ENCODE data around the gene SIGLEC6. TPM values are rescaled to one million over a fixed set of nuclear protein-coding genes. Genes with fewer than 3 reads are reported as not detected.
A peak's percentile ranks its signal among the peaks of the same experiment; 100 is the strongest.
"Not testable (repeated sequence)": the region's sequence is repeated elsewhere in the genome, so short reads cannot be mapped to it uniquely, and the experiment has no call there.

The SIGLEC6 gene
- total RNA-seq, 1 donor from 2014 or later, result not detected

DNA sequence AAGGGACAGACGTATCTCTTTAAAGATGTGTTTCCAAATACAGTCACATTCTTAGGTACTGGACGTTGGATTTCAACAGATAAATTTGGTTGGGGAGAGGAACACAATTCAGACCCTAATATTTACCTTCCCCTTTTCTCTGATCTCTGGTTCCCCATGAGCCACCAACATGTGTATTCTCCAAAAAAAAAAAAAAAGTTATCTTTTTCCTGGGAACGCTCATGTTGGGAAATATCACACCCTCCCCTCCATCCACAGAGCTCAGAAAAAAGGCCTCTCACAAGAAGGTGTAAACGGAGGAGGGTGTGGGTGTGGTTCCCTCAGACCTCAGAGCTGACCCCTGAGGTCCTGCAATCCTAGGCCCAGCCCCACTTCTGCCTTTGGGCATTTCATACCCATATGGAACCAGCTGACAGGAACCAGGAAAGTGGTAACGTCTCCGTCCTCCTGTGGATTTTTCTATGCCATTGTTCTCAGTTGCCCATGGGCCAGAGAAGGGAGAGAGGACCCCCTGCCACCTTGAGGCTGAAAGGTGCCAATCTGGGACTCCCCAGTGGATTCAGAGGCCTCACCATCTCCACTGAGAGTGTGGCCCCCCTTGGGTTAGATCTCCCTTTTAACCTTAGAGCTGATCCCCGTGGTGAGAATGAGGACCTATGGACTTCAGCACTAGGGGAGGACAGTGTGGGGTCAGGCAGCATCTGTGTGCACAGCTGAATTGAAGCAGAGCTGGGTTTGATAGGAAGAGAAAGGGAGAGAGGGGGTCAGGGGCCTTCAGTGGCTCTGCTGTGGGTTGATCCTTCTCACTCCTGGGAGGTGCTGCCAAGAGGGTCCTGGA lies 21.4 kb downstream of the SIGLEC6 start:
- no peak for DNase-seq (ENCODE audit: low spot score)

DNA sequence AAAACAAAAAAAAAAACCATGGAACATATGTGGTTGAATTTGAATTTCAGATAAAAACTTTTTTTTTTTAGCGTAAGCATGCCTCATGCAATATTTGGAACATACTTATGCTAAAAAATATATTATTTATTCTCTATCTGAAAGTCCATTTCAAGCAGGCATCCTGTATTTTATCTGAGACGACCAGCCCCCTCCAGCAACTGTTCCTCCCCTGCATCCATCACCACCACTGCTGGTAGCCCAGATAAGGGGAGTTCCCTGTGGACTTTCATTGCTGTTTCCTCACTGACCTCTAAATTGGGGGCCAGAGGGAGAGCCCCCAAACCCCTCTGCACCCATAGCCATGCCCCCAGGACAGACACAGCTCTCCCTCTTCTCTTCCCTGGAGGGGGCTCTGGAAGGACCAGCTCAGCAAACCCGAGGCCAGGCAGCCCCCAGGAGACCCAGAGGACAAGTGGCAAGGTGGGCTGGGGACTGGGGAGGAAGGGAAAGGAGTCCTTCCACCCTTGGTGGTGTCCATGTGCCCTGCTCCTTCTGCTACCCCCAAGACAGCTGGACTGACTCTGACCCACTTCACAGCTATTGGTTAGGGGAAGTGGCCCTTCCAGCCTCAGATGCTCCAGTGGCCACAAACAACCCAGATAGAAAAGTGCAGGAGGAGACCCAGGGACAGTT lies 23.3 kb downstream of the SIGLEC6 start:
- DNase-seq (ENCODE audit: low spot score), result no peak

DNA sequence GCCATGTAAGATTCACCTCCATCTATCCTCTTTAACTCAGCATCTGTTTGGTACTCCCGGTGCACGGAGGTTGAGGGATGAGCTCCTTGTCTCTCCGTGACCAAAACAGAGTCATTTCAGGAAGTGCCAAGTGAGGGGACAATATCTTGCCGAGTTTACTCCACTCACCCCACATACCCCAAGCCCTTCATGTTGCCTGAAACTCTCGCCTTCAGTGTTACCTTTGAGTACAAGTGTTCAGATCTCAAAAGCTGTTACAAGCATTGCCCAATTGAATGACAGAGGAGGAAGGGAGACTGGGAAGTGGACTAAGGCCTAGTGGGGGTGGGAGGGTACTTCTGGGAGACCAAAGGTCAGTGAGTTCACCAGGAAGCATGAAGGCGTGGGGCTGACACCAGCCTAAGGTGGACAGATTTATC lies 23.8 kb downstream of the SIGLEC6 start:
- no peak for DNase-seq (ENCODE audit: low spot score)

DNA sequence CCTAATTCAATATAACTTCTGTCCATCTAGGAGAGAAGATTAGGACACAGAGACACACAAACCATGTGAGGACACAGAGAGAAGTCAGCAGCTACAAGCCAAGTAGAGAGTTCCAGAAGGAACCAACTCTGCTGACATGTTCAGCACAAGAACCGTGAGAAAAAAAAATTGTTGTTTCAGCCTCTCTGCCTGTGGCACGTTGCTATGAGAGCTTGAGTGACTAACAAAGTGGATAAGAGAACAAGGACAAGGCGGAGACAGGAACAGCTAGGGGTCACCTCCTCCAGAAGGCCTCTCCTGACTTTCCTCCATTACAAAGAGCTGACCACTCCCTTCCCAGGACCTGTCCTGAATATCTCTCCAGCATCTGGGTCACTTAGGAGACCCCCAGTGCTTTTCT lies 24.3 kb downstream of the SIGLEC6 start:
- no peak for DNase-seq (ENCODE audit: low spot score)

DNA sequence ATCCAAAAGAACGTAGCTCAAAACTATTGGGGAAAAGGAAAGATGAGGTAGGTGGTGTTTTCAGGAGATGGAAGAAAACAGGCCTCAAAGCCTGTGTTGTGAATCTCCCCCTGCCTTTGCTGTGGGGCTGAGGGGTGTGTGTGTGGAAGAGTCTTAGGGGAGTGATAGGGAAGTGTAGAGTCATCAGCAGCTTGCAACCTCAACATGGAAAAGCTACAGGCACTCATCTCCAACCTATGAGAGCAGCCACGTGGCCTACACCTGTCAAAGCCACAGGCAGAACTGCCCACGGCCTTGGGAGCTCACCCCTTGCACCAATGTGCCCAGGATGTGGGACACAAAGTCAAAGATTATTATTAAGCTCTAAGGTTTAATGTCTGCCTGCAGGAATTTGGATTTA lies 25.6 kb downstream of the SIGLEC6 start:
- no peak for DNase-seq (ENCODE audit: low spot score)

DNA sequence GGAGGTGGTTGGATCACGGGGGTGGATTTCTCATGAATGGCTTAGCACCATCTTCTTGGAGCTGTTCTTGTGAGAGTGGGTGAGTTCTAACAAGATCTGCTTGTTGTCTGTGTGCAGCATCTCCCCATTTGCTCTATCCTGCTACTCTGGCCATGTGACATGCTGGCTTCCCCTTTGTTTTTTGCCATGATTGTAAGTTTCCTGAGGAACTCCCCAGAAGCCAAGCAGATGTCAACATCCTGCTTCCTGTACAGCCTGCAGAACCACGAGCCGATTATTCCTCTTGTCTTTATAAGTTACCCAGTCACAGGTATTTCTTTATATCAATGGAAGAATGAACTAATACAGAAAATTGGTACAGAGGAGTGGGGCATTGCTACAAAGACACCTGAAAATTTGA lies 27.6 kb downstream of the SIGLEC6 start:
- DNase-seq (ENCODE audit: low spot score), result no peak

DNA sequence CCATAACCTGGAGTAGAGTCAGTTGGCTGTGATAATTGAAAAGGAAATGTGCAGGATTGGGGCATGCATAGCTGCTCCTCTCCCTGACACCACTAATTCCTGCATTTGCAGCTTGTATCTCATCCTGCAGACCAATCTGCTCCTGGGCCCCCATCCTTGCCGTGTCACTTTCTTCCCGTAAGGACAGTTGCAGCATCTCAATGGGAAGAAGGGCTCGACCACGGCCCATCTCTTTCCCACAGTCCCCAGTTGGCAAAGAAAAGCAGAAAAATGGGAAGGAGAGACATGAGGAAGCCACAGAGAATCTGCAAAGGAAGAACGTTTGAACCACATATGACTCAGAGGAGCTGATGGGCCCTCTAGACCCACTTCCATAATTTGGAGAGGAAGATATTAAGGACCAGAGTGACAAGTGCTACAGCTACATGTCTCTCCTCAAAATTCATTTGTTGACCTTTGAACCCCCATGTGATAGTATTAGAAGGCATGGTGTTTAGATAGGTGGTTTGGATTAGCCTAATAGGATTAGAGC lies 28.1 kb downstream of the SIGLEC6 start:
- no peak for DNase-seq (ENCODE audit: low spot score)

DNA sequence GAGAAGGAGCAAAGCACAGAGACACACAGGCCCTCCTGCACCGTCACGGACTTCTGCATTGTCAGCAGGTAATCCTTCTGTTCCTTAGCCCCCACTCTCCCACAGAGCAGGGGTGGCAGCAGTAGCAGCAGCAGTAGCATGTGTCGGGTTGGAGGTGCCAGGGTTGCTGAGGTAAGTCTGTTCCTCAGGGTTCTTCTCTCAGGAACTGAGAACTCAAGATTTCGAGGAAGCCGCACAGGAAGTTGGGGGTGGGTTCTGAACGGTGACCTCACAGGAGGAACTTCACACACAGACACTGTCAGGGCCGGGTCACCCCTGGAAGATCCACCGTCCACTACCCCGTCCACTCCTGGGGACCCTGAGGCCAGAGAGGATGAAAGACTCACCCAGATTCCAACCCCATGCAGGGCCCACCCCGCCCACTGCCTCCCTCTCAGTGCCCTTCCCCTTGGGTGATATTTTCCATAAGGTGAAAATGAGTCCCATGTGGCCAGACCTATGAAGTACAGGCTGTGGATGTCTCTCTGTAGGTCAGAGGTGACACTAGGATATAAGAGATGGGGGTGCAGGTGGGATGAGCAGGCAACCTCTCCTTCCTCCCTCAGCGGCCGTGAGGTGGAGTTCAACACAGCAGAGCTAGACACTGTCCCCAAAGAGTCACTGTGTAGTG lies 29.7 kb downstream of the SIGLEC6 start, which contains the start of gene SIGLEC12:
Gene SIGLEC12, minus strand, starts transcription at position 207 of the 670 bp plus-strand sequence. Its CDS starts 67 bp downstream, at position 140.
- DNase-seq (ENCODE audit: low spot score), result peak; percentile 26

DNA sequence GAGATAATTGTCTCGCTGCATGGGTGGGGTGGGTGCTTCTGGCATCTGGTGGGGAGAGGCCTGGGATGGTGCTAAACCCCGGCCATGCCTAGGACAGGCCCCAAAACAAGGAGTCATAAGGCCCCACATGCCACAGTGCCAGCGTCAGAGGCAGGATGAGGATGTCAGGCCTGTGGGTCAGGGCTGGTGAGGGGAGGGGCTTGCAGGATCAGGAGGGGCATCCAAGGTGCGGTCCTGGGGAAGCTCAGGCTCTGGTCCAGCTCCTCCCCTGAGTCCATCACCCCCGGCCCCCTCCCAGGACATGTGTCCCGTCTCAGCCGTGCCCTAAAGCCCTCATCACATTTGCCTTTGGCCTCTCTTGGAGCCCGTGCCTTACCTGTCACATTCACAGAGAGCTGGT lies 30.5 kb downstream of the SIGLEC6 start:
- not testable (repeated sequence) for DNase-seq (ENCODE audit: low spot score)

DNA sequence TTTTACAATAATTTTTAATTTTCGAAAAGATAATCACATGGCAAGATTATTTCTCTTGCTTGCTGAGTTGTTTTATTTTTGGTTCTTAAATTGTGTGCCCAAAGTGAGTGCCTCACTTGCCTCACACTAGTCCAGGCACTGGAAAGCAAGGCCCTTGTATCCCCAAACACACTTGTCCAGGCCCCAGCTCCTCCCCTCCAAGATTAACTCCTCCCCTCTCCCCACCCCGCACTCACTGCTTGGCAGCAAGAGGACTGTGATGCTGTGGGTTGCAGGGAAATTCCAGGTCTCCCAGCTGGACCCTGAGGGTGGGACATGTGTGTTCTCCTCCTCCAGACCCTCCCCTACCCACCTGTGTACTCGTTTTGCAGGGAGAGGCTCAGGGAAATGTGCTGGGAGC lies 33.8 kb downstream of the SIGLEC6 start:
- no peak for DNase-seq (ENCODE audit: low spot score)

DNA sequence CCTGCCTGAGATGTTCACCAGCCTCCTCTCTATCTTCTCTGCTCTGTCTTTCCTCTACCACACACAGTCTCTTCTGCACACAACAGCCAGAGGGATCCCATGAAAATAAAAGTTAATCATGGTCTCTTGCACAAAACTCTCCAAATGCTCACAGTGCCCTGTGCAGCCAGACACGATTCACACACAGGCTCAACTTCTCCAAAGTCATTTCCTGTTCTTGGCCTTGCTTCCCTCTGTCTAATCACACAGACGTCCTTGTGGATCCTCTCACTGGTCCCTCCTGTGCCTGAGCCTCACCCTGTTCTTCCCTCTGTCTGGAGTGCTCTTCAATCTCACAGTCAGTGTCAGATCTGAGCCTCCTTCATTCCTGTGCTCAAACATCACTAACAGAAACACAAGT lies 37.7 kb downstream of the SIGLEC6 start:
- no peak for DNase-seq (ENCODE audit: low spot score)

DNA sequence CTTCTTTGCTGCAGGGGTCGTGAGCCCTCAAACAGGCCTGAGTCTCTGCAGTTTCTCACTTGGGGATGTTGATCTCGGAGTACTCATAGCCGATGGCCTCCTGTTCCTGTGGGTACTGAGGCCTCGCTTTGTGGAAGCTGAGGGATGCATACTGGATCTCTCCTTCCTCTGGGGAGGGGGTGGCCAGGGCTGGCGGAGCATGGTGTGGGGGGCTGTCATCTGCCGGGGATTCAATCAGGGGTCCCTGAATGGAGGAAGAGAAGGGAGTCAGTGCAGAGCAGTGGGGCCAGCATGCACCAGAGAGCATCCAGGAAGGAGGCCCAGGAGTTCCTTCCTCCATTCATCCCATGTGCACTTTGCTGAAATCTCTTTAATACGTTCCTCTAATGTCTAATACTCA lies 39.9 kb downstream of the SIGLEC6 start:
- no peak for DNase-seq (ENCODE audit: low spot score)

DNA sequence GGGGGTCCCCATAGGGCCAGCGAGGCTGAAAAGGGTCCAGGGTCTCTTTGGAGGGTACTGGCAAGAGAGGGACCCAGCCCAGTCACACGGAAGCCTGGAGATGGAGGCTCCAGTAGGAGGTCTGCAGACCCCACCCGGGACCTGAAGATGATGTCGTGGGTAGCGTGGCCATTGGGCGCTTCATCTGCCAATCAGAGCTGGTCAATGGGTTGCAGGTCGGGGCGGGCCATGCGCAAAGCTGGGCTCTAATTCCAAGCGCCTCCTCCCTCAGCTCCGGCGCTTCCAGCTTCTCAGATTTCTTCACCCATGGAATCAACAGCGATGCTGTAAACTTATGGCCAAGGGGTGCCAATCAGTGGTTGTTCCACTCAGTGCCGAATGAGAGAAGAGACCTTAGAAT lies 40.8 kb downstream of the SIGLEC6 start:
- no peak for DNase-seq (ENCODE audit: low spot score)

DNA sequence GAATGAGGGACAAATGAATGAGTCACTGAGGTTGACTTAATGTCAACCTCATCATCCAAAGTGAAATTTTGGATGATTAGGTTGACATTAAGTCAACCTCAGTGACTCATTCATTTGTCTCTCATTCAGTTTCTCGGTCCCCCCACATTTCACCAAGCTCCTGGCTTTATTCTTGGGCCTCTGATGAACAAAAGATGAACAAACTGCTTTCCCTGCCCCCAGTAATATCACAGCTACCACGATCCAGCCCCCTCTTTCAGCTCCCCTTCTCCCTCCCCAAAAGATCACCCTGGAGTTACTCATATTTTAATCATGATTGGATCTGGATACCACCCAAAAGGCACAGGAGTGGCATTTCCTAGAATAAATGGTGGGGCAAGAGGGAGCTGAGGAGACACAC lies 42.4 kb downstream of the SIGLEC6 start:
- DNase-seq (ENCODE audit: low spot score), result no peak

DNA sequence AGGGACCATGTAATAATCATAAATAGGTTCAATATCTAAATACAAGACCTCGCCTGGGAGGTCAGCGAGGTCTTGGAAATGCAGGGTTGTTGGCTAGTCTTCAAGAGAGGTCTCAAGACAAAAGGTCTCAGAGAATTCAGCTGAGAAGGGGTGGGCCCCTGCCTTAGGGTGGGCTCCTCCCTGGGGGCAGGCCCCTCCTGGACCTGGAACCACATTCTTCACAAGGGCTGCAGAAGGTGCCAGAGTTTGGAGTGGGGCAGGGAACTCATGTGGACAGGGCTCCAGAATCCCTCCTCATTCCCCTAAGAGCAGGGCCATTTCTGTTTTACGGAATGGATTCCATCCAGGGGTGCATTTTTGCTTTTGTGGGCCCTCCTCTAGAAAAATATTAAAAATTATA lies 43.0 kb downstream of the SIGLEC6 start:
- DNase-seq (ENCODE audit: low spot score), result no peak

DNA sequence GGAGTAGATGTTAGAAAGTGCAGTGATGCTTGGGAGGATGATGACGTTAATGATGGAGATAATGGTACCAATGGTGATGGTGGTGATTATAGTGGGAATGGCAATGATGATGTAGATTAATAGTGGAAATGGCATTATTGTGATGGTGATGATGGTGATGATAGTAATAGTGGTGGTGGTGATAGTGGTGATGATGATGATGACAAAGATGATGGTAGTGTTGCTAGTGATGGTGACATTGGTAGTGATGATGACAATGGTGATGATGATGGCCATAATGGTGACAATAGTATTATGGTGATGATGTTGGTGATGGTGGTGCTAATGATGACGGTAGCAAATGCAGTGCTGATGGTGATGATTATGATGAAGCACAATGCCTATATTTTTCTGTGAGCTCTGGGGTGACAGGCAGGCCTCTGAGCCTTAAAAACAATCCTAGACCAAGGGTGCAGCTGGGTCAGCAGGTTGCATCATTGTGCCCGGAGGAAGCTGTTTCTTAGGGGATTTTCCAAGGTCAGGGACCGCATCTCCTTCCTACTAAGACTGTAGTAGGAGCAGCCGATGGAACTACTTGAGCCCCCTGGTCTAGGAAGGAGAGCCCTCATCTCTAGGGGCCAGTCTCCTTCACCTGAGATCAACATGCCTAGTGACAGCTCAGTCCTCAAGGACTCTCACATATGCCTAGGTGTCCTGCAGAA lies 45.4 kb downstream of the SIGLEC6 start:
- no peak for DNase-seq (ENCODE audit: low spot score)

DNA sequence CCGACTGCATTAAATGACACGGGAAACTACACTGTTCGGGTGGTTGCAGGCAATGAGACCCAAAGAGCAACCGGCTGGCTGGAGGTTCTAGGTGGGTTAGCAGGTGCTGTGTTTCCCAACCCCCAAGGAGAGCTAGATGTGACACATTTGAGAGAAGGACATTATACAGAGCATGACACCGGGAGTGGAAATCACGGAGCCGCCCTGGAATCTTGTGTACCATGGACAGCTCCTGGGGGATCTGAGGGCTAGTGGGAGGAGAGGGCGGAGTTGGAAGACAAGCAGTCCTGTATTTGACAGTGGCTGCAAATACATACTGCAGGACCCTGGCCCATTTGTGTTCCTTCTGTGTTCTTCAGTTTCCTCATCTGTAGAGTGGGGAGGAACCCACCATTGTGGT lies 50.9 kb downstream of the SIGLEC6 start:
- no peak for DNase-seq (ENCODE audit: low spot score)

DNA sequence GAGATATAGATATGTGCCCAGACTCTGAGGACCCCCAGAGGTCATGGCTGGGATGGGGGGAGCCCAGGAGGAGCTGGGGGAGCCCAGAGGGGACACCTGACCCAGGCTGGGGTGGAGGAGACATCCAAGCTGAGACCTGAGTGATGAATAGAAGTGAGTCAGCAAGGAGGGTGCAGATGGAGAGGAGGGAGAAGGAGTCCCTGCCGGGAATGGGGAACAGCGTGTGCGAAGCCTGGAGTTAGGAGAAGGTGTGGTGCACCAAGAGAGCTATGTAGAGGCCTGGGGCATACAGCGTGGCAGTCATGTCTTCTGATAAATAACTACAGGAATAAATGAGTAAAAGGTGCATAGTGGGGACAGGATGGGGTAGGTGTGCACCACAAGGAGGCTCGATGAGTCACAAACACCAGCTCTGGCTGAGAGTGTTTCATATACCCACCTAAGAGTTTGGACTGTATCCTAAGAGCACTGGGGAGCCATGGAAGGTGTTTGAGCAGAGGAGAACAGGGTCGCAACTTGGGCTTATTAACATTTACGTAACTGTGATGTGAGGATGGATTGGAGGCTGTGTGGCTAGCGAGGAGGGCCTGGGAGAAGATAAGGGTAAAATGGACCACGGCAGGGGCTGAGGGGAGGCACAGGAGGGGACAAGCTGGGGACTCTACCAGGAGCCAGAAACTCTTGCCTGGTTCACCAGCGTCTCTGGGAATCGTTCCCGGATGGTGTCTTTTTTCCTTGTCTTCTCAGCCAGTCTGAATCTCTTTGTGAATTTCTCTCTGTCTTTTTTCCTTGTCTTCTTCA lies 51.7 kb downstream of the SIGLEC6 start:
- no peak for DNase-seq (ENCODE audit: low spot score)

DNA sequence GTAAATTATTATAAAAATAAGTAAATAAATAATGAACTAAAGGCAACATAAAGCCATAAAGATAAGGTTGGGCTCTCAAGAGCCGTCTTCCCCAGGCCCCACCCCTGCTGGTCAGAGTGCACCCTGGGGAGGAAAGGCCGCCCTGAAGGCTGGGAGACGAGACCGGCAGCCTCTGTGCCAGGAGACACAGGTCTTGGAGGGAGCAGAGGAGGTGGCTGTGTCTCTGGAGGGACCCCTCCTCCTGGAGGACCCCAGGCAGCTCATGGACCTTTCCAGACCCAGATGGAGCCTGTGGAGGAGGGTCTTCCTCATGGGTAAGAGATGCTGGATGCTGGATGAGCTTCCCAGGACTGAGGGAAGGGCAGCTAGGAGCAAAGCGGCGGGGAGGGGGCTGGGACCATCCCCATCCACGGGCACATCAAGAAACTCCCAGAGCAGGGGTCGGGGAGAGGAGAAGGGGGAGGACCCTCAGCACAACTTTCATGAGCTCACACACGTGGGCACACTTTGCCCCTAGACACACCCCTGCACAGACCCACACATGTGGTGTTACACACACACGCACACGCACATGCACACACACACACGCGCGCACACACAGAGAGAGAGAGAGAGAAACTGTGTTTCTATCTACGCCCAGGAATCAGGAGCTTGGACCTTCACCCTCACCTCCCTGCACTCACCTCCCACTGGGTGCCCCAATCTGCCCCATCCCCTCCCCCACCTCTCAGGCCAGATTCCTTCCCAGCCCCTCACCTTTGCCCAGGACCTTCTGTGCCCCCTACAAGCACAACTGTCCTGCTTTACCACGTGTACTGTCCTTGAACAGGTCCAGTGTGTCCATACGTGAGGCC lies 52.9 kb downstream of the SIGLEC6 start, which contains the start of gene CEACAM18:
Gene CEACAM18, plus strand, starts transcription at position 159 of the 854 bp plus-strand sequence.
- no peak for DNase-seq (ENCODE audit: low spot score)

DNA sequence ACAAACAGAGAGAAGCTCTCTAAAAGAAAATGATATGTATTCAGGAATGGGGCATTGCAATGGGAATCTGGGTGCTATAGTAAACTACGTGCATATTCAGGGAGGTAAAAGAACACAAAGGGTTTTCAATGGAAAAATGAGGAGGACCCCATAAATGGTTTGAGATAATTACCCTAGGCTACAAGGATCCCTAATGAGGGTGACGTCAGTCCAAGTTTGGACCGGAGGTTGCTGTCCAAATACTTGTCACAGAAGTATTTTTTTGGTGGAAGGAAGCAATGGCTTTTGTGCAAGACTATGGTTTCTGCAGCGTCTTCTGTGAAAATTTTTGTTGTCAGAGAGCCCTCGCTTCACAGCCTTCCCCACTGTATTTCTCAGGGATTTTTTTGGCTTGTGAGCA lies 54.1 kb downstream of the SIGLEC6 start:
- no peak for DNase-seq (ENCODE audit: low spot score)

Data from umbilical cord (tissue), 2 donors.